Measurements from ENCODE around the gene BCL2L11.
A peak's percentile ranks its signal among the peaks of the same experiment; 100 is the strongest.

BCL2L11 gene

DNA sequence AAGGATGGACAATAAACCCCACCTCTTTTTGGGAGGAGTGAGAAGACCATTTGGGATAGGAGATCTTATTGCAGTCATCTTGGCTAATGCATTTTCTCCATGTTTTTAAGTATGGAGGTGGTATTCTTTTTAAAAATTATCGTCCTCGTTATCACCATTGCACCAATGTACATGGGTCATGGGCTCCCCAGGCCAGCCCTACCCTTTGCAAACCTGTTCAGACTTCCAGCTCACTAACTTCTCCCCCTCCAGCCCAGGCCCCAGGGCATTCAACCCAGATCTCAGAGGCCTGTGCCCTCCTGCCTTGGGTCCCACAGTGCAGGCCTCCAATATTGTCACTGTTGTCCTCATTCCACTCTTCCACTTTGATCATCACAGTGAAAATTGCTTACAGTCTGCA lies 68.4 kb downstream of the BCL2L11 start:
- peak; percentile 2 for DNase-seq (ENCODE audit: low spot score)
- in situ Hi-C loops (cut with MboI; ENCODE audit: low sequenced_read_pairs, unreplicated experiment) = no loop called here
- no peak for TF ChIP-seq CTCF (IDR thresholded peaks at IDR 0.05; ENCODE audit: borderline replicate concordance, control extremely low read depth, extremely low read depth, insufficient read depth, missing control alignments)

- peak; percentile 4 for DNase-seq (ENCODE audit: low spot score)
- in situ Hi-C loops (cut with MboI; ENCODE audit: low sequenced_read_pairs, unreplicated experiment) = no loop called here
- no peak for TF ChIP-seq CTCF (IDR thresholded peaks at IDR 0.05; ENCODE audit: borderline replicate concordance, control extremely low read depth, extremely low read depth, insufficient read depth, missing control alignments)
These were observed 70.3 kb downstream of the BCL2L11 start for GRCh38 chr2:111190816-111191540.

DNA sequence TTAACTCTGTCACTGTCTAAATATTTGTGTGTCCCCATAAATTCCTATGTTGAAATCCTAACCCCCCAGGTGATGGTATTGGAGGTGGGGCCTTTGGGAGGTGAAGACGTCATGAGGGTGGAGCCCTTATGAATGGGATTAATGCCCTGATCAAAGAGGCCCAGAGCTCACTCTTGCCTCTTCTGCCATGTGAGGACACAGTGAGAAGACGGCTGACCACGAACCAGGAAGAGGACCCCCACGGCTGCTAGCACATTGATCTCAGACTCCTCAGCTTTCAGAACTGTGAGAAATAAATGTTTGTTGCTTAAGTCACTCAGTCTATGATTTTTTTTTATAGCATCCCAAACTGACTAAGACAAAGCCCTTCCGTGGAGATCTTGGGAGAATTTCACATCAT lies 71.2 kb downstream of the BCL2L11 start:
- TF ChIP-seq CTCF (IDR thresholded peaks at IDR 0.05; ENCODE audit: borderline replicate concordance, control extremely low read depth, extremely low read depth, insufficient read depth, missing control alignments) = no peak
- in situ Hi-C loops (cut with MboI; ENCODE audit: low sequenced_read_pairs, unreplicated experiment) = no loop called here

GRCh38 chr2:111192776-111193368 lies 72.2 kb downstream of the BCL2L11 start:
- in situ Hi-C loops (cut with MboI; ENCODE audit: low sequenced_read_pairs, unreplicated experiment) = no loop called here
- TF ChIP-seq CTCF (IDR thresholded peaks at IDR 0.05; ENCODE audit: borderline replicate concordance, control extremely low read depth, extremely low read depth, insufficient read depth, missing control alignments) = no peak
- no peak for DNase-seq (ENCODE audit: low spot score)

More for the DNA sequence above, 71.2 kb downstream of the BCL2L11 start:
- no peak for DNase-seq (ENCODE audit: low spot score)

DNA sequence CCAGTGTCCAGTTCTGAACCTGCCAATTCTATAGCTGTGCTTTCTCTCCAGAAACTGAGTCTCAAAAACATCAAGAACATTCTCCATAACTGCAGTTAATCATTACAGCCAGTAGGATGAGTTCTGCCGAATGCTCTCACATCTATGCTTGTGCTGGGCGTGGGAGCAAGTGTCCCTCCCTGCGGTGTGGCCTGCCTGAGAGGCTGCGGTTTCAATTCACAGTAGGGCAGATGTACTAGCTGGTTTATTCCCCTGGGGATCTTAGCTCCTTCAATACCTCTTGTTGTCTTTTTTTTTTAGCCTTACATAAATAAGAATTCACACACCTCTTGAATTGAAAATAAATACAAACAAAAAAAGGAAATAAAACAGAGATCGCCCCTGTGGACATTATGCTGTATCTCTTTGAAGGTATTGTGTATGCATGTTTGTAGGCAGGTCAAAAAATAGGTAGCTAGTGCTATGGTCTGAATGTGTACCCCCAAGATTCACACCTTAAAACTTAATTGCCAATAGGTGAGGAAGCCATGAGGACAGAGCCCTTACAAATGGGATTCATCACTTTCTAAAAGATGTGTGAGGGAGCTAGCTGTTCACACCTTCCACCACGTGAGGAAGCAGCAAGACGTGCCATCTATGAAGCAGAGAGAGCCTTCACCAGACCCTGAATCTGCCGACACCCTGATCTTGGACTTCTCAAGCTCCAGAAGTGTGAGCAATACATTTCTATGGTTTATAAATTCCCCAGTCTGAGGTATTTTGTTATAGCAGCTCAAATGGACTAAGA lies 74.3 kb downstream of the BCL2L11 start:
- TF ChIP-seq CTCF (IDR thresholded peaks at IDR 0.05; ENCODE audit: borderline replicate concordance, control extremely low read depth, extremely low read depth, insufficient read depth, missing control alignments) = no peak
- peak; percentile 60 for DNase-seq (ENCODE audit: low spot score)
- in situ Hi-C loops (cut with MboI; ENCODE audit: low sequenced_read_pairs, unreplicated experiment) = no loop called here

DNA sequence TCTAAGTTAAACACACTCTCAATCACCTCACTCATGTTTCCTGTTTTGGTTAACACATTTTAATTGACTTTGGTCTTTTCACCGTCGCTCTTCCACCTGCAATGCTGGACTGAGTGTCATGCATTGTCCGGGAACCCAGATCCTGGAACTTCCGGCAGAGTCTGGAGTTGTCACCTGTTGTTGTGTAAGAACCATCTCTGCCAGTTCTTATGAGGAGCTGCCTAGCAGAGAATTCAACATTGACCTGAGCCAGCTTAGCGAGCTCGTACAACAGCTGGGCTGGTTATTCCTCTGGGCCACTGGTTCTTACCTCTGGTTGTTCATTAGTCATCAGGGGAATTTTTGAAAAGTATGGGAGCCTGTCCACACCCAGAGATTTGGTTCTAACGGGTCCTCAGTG lies 75.7 kb downstream of the BCL2L11 start:
- DNase-seq (ENCODE audit: low spot score) = no peak
- in situ Hi-C loops (cut with MboI; ENCODE audit: low sequenced_read_pairs, unreplicated experiment) = no loop called here
- TF ChIP-seq CTCF (IDR thresholded peaks at IDR 0.05; ENCODE audit: borderline replicate concordance, control extremely low read depth, extremely low read depth, insufficient read depth, missing control alignments) = no peak

All from GM13976 (cell line).